Keratinocyte (primary cell): ENCODE results near the gene GYS2. TPM values are rescaled to one million over a fixed set of nuclear protein-coding genes. Genes with fewer than 3 reads are reported as not detected.

ENCODE experiments used
- DNase-seq: peaks from one replicate; pipeline ENCODE4 v3.0.0-alpha.2; 2011; ENCODE audit warnings: low read depth, missing footprints, low spot score
- FAIRE-seq: peaks from 2 replicates; lab custom pipeline; 2011; peaks lifted over from hg19 to GRCh38; lab: Jason Lieb, UNC
- H2AFZ ChIP-seq: 2 replicates; pipeline ENCODE4 v1.6.0; 2012; ENCODE audit warnings: low read length, control low read depth, inconsistent platforms; ENCODE audit not compliant: control insufficient read depth
- H3K27ac ChIP-seq: 2 replicates; pipeline ENCODE4 v1.5.1; 2011; ENCODE audit warnings: low read length; ENCODE audit not compliant: control insufficient read depth, insufficient read depth
- H3K27me3 ChIP-seq: 3 replicates; pipeline ENCODE4 v1.6.0; 2011; ENCODE audit warnings: low read length; ENCODE audit not compliant: control insufficient read depth, insufficient read depth; ENCODE audit errors: extremely low read depth
- H3K36me3 ChIP-seq, 2 experiments: 2 replicates in 1 of 2; 3 replicates in 1 of 2; pipeline ENCODE4 v1.5.1; 2011; ENCODE audit warnings: low read length in 2 of 2, mild to moderate bottlenecking in 1 of 2; ENCODE audit not compliant: control insufficient read depth in 2 of 2, insufficient read depth in 2 of 2; ENCODE audit errors: extremely low read depth in 1 of 2
- H3K4me1 ChIP-seq: 3 replicates; pipeline ENCODE4 v1.5.1; 2011; ENCODE audit warnings: low read length; ENCODE audit not compliant: control insufficient read depth, insufficient read depth; ENCODE audit errors: extremely low read depth
- H3K4me2 ChIP-seq: 3 replicates; pipeline ENCODE4 v1.6.0; 2011; ENCODE audit warnings: low read depth, low read length; ENCODE audit not compliant: control insufficient read depth, insufficient read depth; ENCODE audit errors: extremely low read depth
- H3K4me3 ChIP-seq, 3 experiments: fragments of 200-600 bp in 1 of 3; sonication (generic) in 1 of 3; 2 replicates in 2 of 3; 3 replicates in 1 of 3; pipeline ENCODE4 v1.5.1; 2011 to 2016; ENCODE audit warnings: low read length in 3 of 3, mild to moderate bottlenecking in 3 of 3, control low read depth in 2 of 3, inconsistent platforms in 1 of 3, low read depth in 1 of 3, mixed read lengths in 1 of 3, mixed run types in 1 of 3, moderate library complexity in 1 of 3; ENCODE audit not compliant: control insufficient read depth in 2 of 3, insufficient read depth in 2 of 3; ENCODE audit errors: extremely low read depth in 1 of 3
- H3K79me2 ChIP-seq: 2 replicates; pipeline ENCODE4 v1.6.0; 2012; ENCODE audit warnings: low read length; ENCODE audit not compliant: control insufficient read depth, insufficient read depth
- H3K9ac ChIP-seq: 3 replicates; pipeline ENCODE4 v1.6.0; 2011; ENCODE audit warnings: low read length; ENCODE audit not compliant: control insufficient read depth, insufficient read depth; ENCODE audit errors: extremely low read depth
- H3K9me1 ChIP-seq: 3 replicates; pipeline ENCODE4 v1.6.0; 2011; ENCODE audit warnings: low read length; ENCODE audit not compliant: control insufficient read depth, insufficient read depth; ENCODE audit errors: extremely low read depth
- H3K9me3 ChIP-seq: 2 replicates; pipeline ENCODE4 v1.5.1; 2012; ENCODE audit warnings: low read depth, low read length; ENCODE audit not compliant: control insufficient read depth
- H4K20me1 ChIP-seq: 3 replicates; pipeline ENCODE4 v1.6.0; 2011; ENCODE audit warnings: low read length; ENCODE audit not compliant: control insufficient read depth, insufficient read depth; ENCODE audit errors: extremely low read depth
- CTCF ChIP-seq, 3 experiments: IDR thresholded peaks in 1 of 3; conservative IDR thresholded peaks in 1 of 3; optimal IDR thresholded peaks in 1 of 3; 2 replicates in 2 of 3; 3 replicates in 1 of 3; pipeline versions ENCODE3 to v1.5.1; 2011; ENCODE audit warnings: low read length in 3 of 3, mild to moderate bottlenecking in 3 of 3, moderate library complexity in 2 of 3, control low read depth in 1 of 3, inconsistent platforms in 1 of 3; ENCODE audit not compliant: insufficient read depth in 2 of 3; ENCODE audit errors: extremely low read depth in 1 of 3
- EZH2 ChIP-seq: IDR thresholded peaks from one replicate; pipeline ENCODE4 v1.6.1; 2012; ENCODE audit warnings: inconsistent platforms, mild to moderate bottlenecking, low read length, moderate library complexity
- dilution Hi-C: fragments of 300-500 bp; cut with MboI; formaldehyde crosslinking; loops from one replicate; pipeline ENCODE4 v1.7.0; 2020; ENCODE audit warnings: low sequenced_read_pairs; ENCODE audit not compliant: extremely low pct_ligation_motif_present
- polyA plus RNA-seq, 5 experiments: library from polyadenylated mRNA; depleted of rRNA in 3 of 5; stranded (reverse) in 3 of 5; stranded (forward) in 1 of 5; unstranded in 1 of 5; fragments of >200 nt; gene quantifications; 1 replicate in 1 of 5; 2 replicates in 3 of 5; 3 replicates in 1 of 5; pipeline versions ENCODE4 v1.2.1 to v1.2.3, GENCODE V29; 2011 to 2012; ENCODE audit warnings: missing spikeins in 2 of 5, low read depth in 1 of 5, low replicate concordance in 1 of 5

GYS2 gene
- polyA plus RNA-seq, 1 donor (not counting 4 experiments of a cell fraction or from before 2014, with no cell fraction given), result not detected

GRCh38 chr12:21644516-21644915, 39.9 kb upstream of the GYS2 start:
- H3K36me3 ChIP-seq, result peaks cover 9 to 33% of the 10 kb centered on the region in 2 experiments
- H3K9ac ChIP-seq, result no peak overlapping the region
- H3K9me3 ChIP-seq, result no peaks in the 10 kb centered on the region
- H3K4me1 ChIP-seq, result peaks cover 13% of the 10 kb centered on the region
- dilution Hi-C loops, result no loop called here
- H2AFZ ChIP-seq, result no peak overlapping the region
- peaks cover 25% of the 10 kb centered on the region for H3K79me2 ChIP-seq
- no peak for TF ChIP-seq CTCF (optimal IDR thresholded peaks at IDR 0.05 in 1 of 3, IDR thresholded peaks at IDR 0.05 in 1 of 3, conservative IDR thresholded peaks at IDR 0.05 in 1 of 3; ENCODE audit: extremely low read depth in 1 of 3, insufficient read depth in 2 of 3, low read length in 3 of 3)
- TF ChIP-seq EZH2, result no peak
- no peaks in the 10 kb centered on the region for H3K9me1 ChIP-seq
- no peak for DNase-seq
- H3K27me3 ChIP-seq, result no peaks in the 10 kb centered on the region
- H4K20me1 ChIP-seq, result peaks cover 3% of the 10 kb centered on the region
- peak overlapping the region; percentile 30 for H3K27ac ChIP-seq
- FAIRE-seq, result no peak
- H3K4me3 ChIP-seq, result no peak overlapping the region
- no peak overlapping the region for H3K4me2 ChIP-seq

GRCh38 chr12:21643758-21644157, 39.1 kb upstream of the GYS2 start:
- H3K27ac ChIP-seq, result no peak overlapping the region
- no peak overlapping the region for H3K4me2 ChIP-seq
- no peaks in the 10 kb centered on the region for H3K9me3 ChIP-seq
- H3K27me3 ChIP-seq, result no peaks in the 10 kb centered on the region
- H3K4me3 ChIP-seq, result no peak overlapping the region
- dilution Hi-C loops, result no loop called here
- H3K36me3 ChIP-seq, result peaks cover 7 to 33% of the 10 kb centered on the region in 2 experiments
- DNase-seq (no peak), FAIRE-seq (no peak)
- H3K4me1 ChIP-seq, result peaks cover 13% of the 10 kb centered on the region
- H3K9ac ChIP-seq, result no peak overlapping the region
- peaks cover 19% of the 10 kb centered on the region for H3K79me2 ChIP-seq
- no peak overlapping the region for H2AFZ ChIP-seq
- TF ChIP-seq CTCF (optimal IDR thresholded peaks at IDR 0.05 in 1 of 3, IDR thresholded peaks at IDR 0.05 in 1 of 3, conservative IDR thresholded peaks at IDR 0.05 in 1 of 3; ENCODE audit: extremely low read depth in 1 of 3, insufficient read depth in 2 of 3, low read length in 3 of 3) (no peak), EZH2 (no peak)
- H3K9me1 ChIP-seq, result no peaks in the 10 kb centered on the region
- peaks cover 3% of the 10 kb centered on the region for H4K20me1 ChIP-seq
